Measurements from ENCODE around the gene CCDC85B. TPM values are rescaled to one million over a fixed set of nuclear protein-coding genes. Genes with fewer than 3 reads are reported as not detected.

Gene CCDC85B
- total and polyA plus RNA-seq, 10 donors: 38.7 to 131 (median 51.3) TPM

- Histone ChIP-seq H3K36me3 (peaks cover 5 to 70% (median 57%) of the 10 kb centered on the region in 6 donors), H3K9me3 (no peaks in the 10 kb centered on the region), H3K4me1 (peaks cover 17 to 75% (median 39%) of the 10 kb centered on the region in 6 donors), H3K4me3 (no peak overlapping the region), H3K27me3 (replicated peaks in 1 of 7) (no peaks in the 10 kb centered on the region), H3K27ac (no peak overlapping the region)
- TF ChIP-seq POLR2AphosphoS5 (IDR thresholded peaks at IDR 0.05): peak in 1 of 3 donors; percentile 14
- TF ChIP-seq POLR2A (IDR thresholded peaks at IDR 0.05): no peak
- TF ChIP-seq CTCF (IDR thresholded peaks at IDR 0.05 in 8 of 11, conservative IDR thresholded peaks at IDR 0.05 in 3 of 11): no peak
- no peak for DNase-seq
- 84 to 92% (median 88%) methylated on average over 9 of the region's 9 CpGs for WGBS, 5 donors
- intact Hi-C loops (cut with DNase I; ENCODE audit: low total_unique reads): no loop called here
Observed at GRCh38 chr11:65865550-65866172, 24.8 kb upstream of the CCDC85B start.

- Histone ChIP-seq H3K4me3 (no peak overlapping the region), H3K27me3 (replicated peaks in 1 of 7) (no peaks in the 10 kb centered on the region), H3K4me1 (peaks cover 14 to 75% (median 41%) of the 10 kb centered on the region in 6 donors), H3K36me3 (peaks cover 5 to 68% (median 55%) of the 10 kb centered on the region in 6 donors), H3K27ac (peak overlapping the region in 1 of 8 donors; percentile 2), H3K9me3 (no peaks in the 10 kb centered on the region)
- peak; percentile 75 for DNase-seq
- WGBS, 5 donors: 87 to 91% (median 90%) methylated on average over 14 to 21 of the region's 21 CpGs
- no peak for TF ChIP-seq CTCF (IDR thresholded peaks at IDR 0.05 in 8 of 11, conservative IDR thresholded peaks at IDR 0.05 in 3 of 11)
- peak in 2 of 3 donors; percentile 34 to 60 for TF ChIP-seq POLR2AphosphoS5 (IDR thresholded peaks at IDR 0.05)
- TF ChIP-seq POLR2A (IDR thresholded peaks at IDR 0.05): no peak
- intact Hi-C loops (cut with DNase I; ENCODE audit: low total_unique reads): no loop called here
Observed at GRCh38 chr11:65866509-65867283, 23.8 kb upstream of the CCDC85B start.

DNA sequence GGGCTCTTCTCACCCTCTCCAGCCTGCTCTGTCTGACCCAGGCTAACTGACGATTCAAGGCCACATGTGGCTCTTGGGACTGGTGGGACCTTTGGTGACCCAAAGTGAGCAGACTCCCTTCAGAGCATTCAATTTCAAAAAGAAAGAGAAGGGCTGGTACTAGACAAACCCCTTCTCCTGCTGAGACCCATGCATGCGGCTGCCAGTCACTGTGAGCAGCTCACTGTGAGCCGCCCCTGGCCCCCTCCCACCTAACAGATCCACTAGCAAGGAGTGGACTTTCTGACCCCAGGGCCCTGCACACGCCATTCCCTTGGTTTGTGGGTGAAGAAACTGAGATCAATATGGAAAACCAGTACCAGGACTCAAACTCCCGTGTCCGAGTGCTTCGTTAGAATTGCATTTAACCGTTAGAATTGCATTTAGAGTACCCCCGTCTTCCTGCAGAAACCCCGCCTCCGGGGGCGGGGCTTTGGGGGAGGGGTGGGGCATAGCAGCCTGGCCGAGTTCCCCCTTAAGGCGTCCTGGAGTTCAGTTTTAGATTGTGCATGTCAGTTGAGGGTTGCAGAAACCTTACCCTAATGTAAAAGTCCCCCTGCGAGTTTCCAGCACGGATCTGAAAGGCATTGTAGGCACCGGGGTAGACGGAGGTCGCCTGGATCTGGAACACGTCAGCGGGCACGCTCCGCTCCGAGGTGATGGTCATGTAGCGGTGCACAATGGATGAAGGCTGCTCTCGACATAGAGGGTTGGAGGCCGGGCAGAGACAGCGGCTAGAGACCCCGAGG, 23.0 kb upstream of the CCDC85B start:
- no peak overlapping the region for H3K4me3 ChIP-seq
- intact Hi-C loops (cut with DNase I; ENCODE audit: low total_unique reads): no loop called here
- H3K9me3 ChIP-seq: no peaks in the 10 kb centered on the region
- peaks cover 8 to 75% (median 40%) of the 10 kb centered on the region in 6 donors for H3K4me1 ChIP-seq
- WGBS, 5 donors: 56 to 67% (median 62%) methylated on average over 28 to 29 of the region's 29 CpGs
- DNase-seq: peak; percentile 72
- peaks cover 5 to 60% (median 49%) of the 10 kb centered on the region in 6 donors for H3K36me3 ChIP-seq
- TF ChIP-seq POLR2A (IDR thresholded peaks at IDR 0.05) (no peak), CTCF (IDR thresholded peaks at IDR 0.05 in 8 of 11, conservative IDR thresholded peaks at IDR 0.05 in 3 of 11) (no peak), POLR2AphosphoS5 (IDR thresholded peaks at IDR 0.05) (no peak)
- H3K27ac ChIP-seq: peak overlapping the region in 1 of 8 donors; percentile 2
- H3K27me3 ChIP-seq (replicated peaks in 1 of 7): peaks cover 0 to 5% (median 0%) of the 10 kb centered on the region in 7 donors

Measured in spleen (tissue), 11 donors.